ENCODE results near the gene DDX47. TPM values are rescaled to one million over a fixed set of nuclear protein-coding genes. Genes with fewer than 3 reads are reported as not detected.

The DDX47 gene
- polyA plus RNA-seq (2011; rRNA removed) (47.9 and 68.9 TPM in 2 replicates), polyA minus RNA-seq (2011; rRNA and poly(A)+ RNA removed) (38.0 and 40.1 TPM in 2 replicates)

DNA sequence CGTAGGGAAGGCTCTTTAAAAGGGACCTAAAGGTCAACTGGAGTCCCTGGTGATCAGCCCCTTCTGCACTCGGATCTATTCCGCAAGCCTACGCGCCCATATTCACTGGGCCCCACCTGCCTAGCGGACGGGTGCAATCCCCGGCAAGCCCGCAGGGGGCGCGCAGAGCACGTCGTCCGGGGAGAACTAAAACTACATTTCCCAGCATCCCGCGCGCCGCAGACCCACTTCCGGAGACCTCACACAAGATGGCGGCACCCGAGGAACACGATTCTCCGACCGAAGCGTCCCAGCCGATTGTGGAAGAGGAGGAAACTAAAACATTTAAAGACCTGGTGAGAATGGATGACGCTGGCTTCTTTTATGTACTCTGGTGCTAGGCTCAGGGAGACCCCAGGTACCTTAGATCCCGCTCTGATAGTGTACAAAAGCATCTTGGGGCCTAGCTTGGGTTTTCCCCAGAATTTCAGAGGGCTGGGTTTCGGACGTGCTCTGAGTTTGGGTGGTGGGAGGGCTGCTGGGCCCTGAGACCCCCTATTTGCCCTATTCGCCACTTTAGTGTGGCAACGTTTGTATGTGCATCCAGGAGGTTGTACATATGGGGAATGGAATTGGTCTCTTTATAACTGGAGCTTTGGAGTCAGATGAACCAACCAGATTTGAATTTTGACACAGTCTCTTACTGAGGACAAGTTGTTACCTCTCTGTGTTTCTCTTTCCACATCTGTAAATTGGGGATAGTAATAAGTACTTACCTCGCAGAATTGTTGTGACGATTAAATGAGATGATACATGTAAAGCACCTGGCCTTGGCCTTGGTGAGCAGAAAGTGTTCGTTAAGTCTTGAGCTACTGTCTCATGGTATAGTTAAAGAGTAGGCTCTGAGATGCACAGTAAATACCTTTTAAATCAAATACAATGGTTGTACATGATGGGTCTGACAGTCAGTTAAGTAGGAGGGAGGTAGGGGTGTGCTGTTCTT lies at the start of gene DDX47:
Gene DDX47, plus strand, starts transcription at position 227 of the 982 bp plus-strand sequence. Its CDS starts 22 bp downstream, at position 249.
- ChIA-PET POLR2A (no interaction called here), CTCF (interaction anchor here (0.8 to 1.8 kb wide), 13 partner anchors 8 to 95 kb away, joined by 3 to 6 read pairs (median 4); no protein-coding TSS in a partner anchor)
- peak within 1 kb of the TSS; percentile 78 for H3K4me3 ChIP-seq (ENCODE audit: low read depth, low read length)
- H3K36me3 ChIP-seq (ENCODE audit: control insufficient read depth, insufficient read depth, low read length), result no peaks in the 10 kb centered on the region
- no peaks in the 10 kb centered on the region for H3K27me3 ChIP-seq (ENCODE audit: control insufficient read depth, insufficient read depth, low read length)
- TF ChIP-seq, protein P1, sequence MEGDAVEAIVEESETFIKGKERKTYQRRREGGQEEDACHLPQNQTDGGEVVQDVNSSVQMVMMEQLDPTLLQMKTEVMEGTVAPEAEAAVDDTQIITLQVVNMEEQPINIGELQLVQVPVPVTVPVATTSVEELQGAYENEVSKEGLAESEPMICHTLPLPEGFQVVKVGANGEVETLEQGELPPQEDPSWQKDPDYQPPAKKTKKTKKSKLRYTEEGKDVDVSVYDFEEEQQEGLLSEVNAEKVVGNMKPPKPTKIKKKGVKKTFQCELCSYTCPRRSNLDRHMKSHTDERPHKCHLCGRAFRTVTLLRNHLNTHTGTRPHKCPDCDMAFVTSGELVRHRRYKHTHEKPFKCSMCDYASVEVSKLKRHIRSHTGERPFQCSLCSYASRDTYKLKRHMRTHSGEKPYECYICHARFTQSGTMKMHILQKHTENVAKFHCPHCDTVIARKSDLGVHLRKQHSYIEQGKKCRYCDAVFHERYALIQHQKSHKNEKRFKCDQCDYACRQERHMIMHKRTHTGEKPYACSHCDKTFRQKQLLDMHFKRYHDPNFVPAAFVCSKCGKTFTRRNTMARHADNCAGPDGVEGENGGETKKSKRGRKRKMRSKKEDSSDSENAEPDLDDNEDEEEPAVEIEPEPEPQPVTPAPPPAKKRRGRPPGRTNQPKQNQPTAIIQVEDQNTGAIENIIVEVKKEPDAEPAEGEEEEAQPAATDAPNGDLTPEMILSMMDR (IDR thresholded peaks at IDR 0.05; ENCODE audit: insufficient read depth, low read depth, low read length), result peak; percentile 99
- no peak for DNase-seq (ENCODE audit: low read depth)

DNA sequence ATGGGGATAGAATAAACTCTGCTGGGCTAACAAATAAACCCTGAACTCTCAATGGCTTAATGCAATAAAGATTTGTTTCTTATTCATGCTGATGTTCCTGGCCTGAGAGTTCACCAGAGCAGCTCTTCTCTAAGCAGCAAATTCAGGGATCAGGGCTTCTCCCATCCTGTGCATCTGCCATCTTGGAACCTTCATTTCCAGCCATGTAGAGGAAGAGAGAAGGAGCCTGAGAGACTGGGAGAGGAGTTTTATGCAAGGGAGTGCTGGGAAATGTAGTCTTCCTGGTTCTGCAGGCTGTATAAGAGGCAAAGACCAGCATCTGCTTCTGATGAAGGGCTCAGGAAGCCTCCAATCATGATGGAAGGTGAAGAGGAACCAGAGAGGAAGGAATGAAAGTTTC lies 48.3 kb upstream of the DDX47 start:
- ChIA-PET CTCF (interaction anchor here (1.2 kb wide), 1 partner anchor 14 kb away, joined by 3 read pairs; no protein-coding TSS in a partner anchor), POLR2A (no interaction called here)
- DNase-seq (ENCODE audit: low read depth), result no peak
- no peaks in the 10 kb centered on the region for H3K27me3 ChIP-seq (ENCODE audit: control insufficient read depth, insufficient read depth, low read length)
- TF ChIP-seq, protein P1 (IDR thresholded peaks at IDR 0.05; ENCODE audit: insufficient read depth, low read depth, low read length), result no peak
- H3K4me3 ChIP-seq (ENCODE audit: low read depth, low read length), result no peak overlapping the region
- no peaks in the 10 kb centered on the region for H3K36me3 ChIP-seq (ENCODE audit: control insufficient read depth, insufficient read depth, low read length)

DNA sequence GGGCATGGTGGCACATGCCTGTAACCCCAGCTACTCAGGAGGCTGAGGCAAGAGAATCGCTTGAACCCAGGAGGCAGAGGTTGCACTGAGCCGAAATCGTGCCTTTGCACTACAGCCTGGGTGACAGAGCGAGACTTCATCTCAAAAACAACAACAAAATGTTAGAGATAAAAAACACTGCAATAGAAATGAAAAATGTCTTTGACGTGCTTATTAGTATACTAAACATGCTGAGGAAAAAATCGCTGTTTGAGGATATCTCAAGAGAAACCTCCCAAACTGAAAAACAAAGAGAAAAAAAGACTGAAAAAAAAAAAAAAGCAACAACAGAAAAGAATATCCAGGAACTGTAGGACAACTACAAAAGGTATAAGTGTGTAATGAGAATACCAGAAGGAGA lies 42.9 kb upstream of the DDX47 start:
- Histone ChIP-seq H3K36me3 (ENCODE audit: control insufficient read depth, insufficient read depth, low read length) (no peaks in the 10 kb centered on the region), H3K27me3 (ENCODE audit: control insufficient read depth, insufficient read depth, low read length) (no peaks in the 10 kb centered on the region), H3K4me3 (ENCODE audit: low read depth, low read length) (no peak overlapping the region)
- TF ChIP-seq, protein P1 (IDR thresholded peaks at IDR 0.05; ENCODE audit: insufficient read depth, low read depth, low read length), result no peak
- POLR2A ChIA-PET, result no interaction called here
- DNase-seq (ENCODE audit: low read depth), result no peak
- CTCF ChIA-PET, result no interaction called here

DNA sequence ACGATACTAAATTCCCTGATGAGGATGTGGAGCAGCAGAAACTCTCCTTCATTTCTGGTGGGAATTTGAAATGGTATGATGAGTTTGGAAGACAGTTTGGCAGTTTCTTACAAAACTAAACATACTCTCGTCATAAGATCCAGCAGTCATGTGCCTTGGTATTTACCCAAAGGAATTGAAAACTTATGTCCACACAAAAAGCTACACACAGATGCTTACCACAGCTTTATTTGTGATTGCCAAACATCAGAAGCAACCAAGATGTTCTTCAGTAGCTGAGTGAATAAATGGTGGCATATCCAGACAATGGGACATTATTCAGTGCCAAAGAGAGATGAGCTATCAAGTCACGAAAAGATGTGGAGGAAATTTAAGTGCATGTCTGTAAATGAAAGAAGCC lies 38.4 kb upstream of the DDX47 start:
- no peak for DNase-seq (ENCODE audit: low read depth)
- Histone ChIP-seq H3K27me3 (ENCODE audit: control insufficient read depth, insufficient read depth, low read length) (no peaks in the 10 kb centered on the region), H3K4me3 (ENCODE audit: low read depth, low read length) (no peak overlapping the region), H3K36me3 (ENCODE audit: control insufficient read depth, insufficient read depth, low read length) (no peaks in the 10 kb centered on the region)
- TF ChIP-seq, protein P1 (IDR thresholded peaks at IDR 0.05; ENCODE audit: insufficient read depth, low read depth, low read length), result no peak
- CTCF ChIA-PET, result interaction anchor here (2.5 kb wide), 1 partner anchor 13 kb away, joined by 9 read pairs; no protein-coding TSS in a partner anchor
- POLR2A ChIA-PET, result no interaction called here

DNA sequence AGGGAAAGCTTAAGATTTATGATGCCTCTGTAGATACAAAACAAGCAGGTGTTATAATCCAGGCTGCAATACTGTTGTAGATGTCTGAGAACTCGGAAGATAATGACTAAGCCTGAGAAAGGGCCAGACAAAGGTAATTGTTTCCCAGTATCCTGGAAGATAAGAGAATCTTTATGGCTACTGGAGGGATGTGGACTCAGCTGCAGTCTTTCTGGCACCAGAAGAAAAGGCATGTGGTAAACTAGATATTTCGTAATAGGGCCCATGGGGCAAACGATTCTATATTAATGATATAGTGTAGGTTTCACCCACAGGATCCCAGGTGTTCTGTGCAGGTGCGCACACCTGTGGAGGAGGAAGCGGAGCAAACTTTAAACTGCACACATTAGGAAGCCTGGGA lies 36.9 kb upstream of the DDX47 start:
- CTCF ChIA-PET, result interaction anchor here (2.5 kb wide), 1 partner anchor 12 kb away, joined by 9 read pairs; no protein-coding TSS in a partner anchor
- DNase-seq (ENCODE audit: low read depth), result no peak
- Histone ChIP-seq H3K27me3 (ENCODE audit: control insufficient read depth, insufficient read depth, low read length) (no peaks in the 10 kb centered on the region), H3K36me3 (ENCODE audit: control insufficient read depth, insufficient read depth, low read length) (no peaks in the 10 kb centered on the region), H3K4me3 (ENCODE audit: low read depth, low read length) (no peak overlapping the region)
- TF ChIP-seq, protein P1 (IDR thresholded peaks at IDR 0.05; ENCODE audit: insufficient read depth, low read depth, low read length), result no peak
- POLR2A ChIA-PET, result no interaction called here
